ENCODE data around the gene DAAM2. TPM values are rescaled to one million over a fixed set of nuclear protein-coding genes. Genes with fewer than 3 reads are reported as not detected.

Gene DAAM2
- polyA plus RNA-seq, 1 of the 3 experiments (the other 2 are of a cell fraction), result 0.20 TPM

DNA sequence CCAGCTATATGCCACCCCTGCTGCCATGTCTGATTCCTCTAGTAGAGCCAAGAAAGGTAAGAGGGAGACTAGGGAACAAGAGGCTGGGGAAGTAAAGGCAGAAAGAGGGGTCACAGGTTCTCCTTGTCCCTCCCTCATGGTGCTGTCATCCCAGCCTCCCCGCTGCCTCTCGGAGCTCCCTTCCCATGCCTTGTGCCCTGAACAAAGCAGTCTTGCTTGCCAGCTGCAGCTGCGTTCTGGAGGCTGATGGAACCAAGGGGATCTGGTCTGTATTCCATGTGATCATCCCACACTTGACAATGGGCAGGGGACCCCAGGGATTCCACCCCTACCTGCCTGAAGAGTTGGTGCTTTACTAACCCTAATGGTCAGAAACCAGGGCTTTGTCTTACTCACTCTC is 61.4 kb downstream of the DAAM2 start:
- DNase-seq, result no peak
- no peaks in the 10 kb centered on the region for H3K79me2 ChIP-seq (ENCODE audit: insufficient read depth)
- TF ChIP-seq RAD21 (IDR thresholded peaks at IDR 0.05; ENCODE audit: low read length), result no peak
- no peak for TF ChIP-seq EZH2phosphoT487 (IDR thresholded peaks at IDR 0.05; ENCODE audit: borderline replicate concordance, low read depth)
- TF ChIP-seq USF1 (IDR thresholded peaks at IDR 0.05; ENCODE audit: borderline replicate concordance, low read depth), result no peak
- H3K27me3 ChIP-seq (ENCODE audit: insufficient read depth), result no peaks in the 10 kb centered on the region
- no peak overlapping the region for H3K27ac ChIP-seq (ENCODE audit: low read depth in 2 of 2, low read length in 1 of 2)
- H2AFZ ChIP-seq (ENCODE audit: low read depth), result no peak overlapping the region
- no peaks in the 10 kb centered on the region for H3K4me1 ChIP-seq (ENCODE audit: control insufficient read depth in 1 of 2, insufficient read depth in 2 of 2, low read depth in 1 of 2, low read length in 1 of 2)
- H3K4me2 ChIP-seq, result no peak overlapping the region
- no peaks in the 10 kb centered on the region for H3K9me2 ChIP-seq
- H4K20me1 ChIP-seq (ENCODE audit: insufficient read depth), result no peaks in the 10 kb centered on the region
- 46% methylated on average over 3 of the region's 3 CpGs for WGBS (ENCODE audit: low lambda C conversion rate)
- no peak overlapping the region for H3K4me3 ChIP-seq (ENCODE audit: low read depth in 2 of 2, low read length in 1 of 2)
- CTCF ChIA-PET, result interaction anchor here (1.9 to 2.6 kb wide), 2 partner anchors 12 kb away, joined by 12 to 14 read pairs; no protein-coding TSS in a partner anchor
- H3K9ac ChIP-seq, result no peak overlapping the region
- no peaks in the 10 kb centered on the region for H3K36me3 ChIP-seq (replicated peaks in 1 of 2; ENCODE audit: control insufficient read depth in 1 of 2, insufficient read depth in 2 of 2, low read length in 1 of 2)
- no peaks in the 10 kb centered on the region for H3K9me3 ChIP-seq
- no peaks in the 10 kb centered on the region for H3F3A ChIP-seq (replicated peaks; ENCODE audit: insufficient read depth)
- POLR2A ChIA-PET, result no interaction called here

DNA sequence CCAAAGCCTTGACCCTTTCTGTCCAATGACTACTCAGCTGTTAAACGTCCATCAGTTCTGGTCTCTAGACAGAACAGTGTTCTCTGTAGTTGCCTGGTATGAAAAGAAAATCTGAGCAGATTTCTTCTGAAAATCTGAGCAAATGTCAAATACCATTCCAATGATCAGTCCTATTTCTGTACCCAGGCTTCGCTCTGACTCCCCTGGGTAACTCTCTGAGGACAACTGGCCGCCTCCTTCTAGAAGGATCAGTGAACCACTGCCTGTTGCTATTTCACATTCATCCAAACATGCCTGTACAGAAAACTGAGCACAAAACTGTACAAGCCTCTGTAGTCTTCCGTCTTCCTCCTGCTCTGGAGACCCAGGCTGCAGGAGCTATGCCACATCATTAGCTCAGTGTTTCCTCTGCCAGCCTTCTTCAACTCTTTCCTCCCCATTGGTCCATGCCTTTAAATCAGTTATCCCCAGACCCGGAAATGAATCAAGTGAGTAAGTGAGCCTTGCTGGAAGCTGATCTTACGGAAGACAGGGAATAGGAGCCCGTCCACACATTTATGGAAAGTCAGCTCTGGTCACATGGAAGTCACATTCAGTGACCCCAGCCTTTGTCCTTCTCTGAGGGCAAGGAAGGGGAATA is 63.3 kb downstream of the DAAM2 start:
- no peak overlapping the region for H3K27ac ChIP-seq (ENCODE audit: low read depth in 2 of 2, low read length in 1 of 2)
- H3K79me2 ChIP-seq (ENCODE audit: insufficient read depth), result no peaks in the 10 kb centered on the region
- H3K9ac ChIP-seq, result no peak overlapping the region
- H3K36me3 ChIP-seq (replicated peaks in 1 of 2; ENCODE audit: control insufficient read depth in 1 of 2, insufficient read depth in 2 of 2, low read length in 1 of 2), result no peaks in the 10 kb centered on the region
- no peaks in the 10 kb centered on the region for H3K9me3 ChIP-seq
- DNase-seq, result no peak
- no peaks in the 10 kb centered on the region for H4K20me1 ChIP-seq (ENCODE audit: insufficient read depth)
- H2AFZ ChIP-seq (ENCODE audit: low read depth), result no peak overlapping the region
- no peaks in the 10 kb centered on the region for H3K4me1 ChIP-seq (ENCODE audit: control insufficient read depth in 1 of 2, insufficient read depth in 2 of 2, low read depth in 1 of 2, low read length in 1 of 2)
- H3K4me2 ChIP-seq, result no peak overlapping the region
- CTCF ChIA-PET, result interaction anchor here (0.8 to 2.6 kb wide), 2 partner anchors 10 to 494 kb away, joined by 3 to 14 read pairs; no protein-coding TSS in a partner anchor
- no peaks in the 10 kb centered on the region for H3F3A ChIP-seq (replicated peaks; ENCODE audit: insufficient read depth)
- no peaks in the 10 kb centered on the region for H3K27me3 ChIP-seq (ENCODE audit: insufficient read depth)
- H3K4me3 ChIP-seq (ENCODE audit: low read depth in 2 of 2, low read length in 1 of 2), result no peak overlapping the region
- TF ChIP-seq FOSL2 (IDR thresholded peaks at IDR 0.05; ENCODE audit: borderline replicate concordance, low read depth), result no peak
- TF ChIP-seq USF1 (IDR thresholded peaks at IDR 0.05; ENCODE audit: borderline replicate concordance, low read depth), result no peak
- TF ChIP-seq RFX5 (IDR thresholded peaks at IDR 0.05; ENCODE audit: low read length), result no peak
- no peak for TF ChIP-seq NFIC (IDR thresholded peaks at IDR 0.05; ENCODE audit: borderline replicate concordance)
- TF ChIP-seq FOXM1 (IDR thresholded peaks at IDR 0.05; ENCODE audit: low read depth), result no peak
- TF ChIP-seq USF2 (IDR thresholded peaks at IDR 0.05; ENCODE audit: borderline replicate concordance, low read depth, low read length), result no peak
- no peak for TF ChIP-seq RAD21 (IDR thresholded peaks at IDR 0.05; ENCODE audit: low read length)
- TF ChIP-seq SIN3A (IDR thresholded peaks at IDR 0.05; ENCODE audit: borderline replicate concordance, low read depth, low read length), result no peak
- no peak for TF ChIP-seq EZH2phosphoT487 (IDR thresholded peaks at IDR 0.05; ENCODE audit: borderline replicate concordance, low read depth)
- no peak for TF ChIP-seq TEAD4 (IDR thresholded peaks at IDR 0.05; ENCODE audit: borderline replicate concordance, insufficient read depth)
- WGBS (ENCODE audit: low lambda C conversion rate), result 53% methylated on average over 7 of the region's 7 CpGs
- no peaks in the 10 kb centered on the region for H3K9me2 ChIP-seq
- POLR2A ChIA-PET, result no interaction called here
